WTC11 (cell line): Measurements from ENCODE around the gene STK39. TPM values are rescaled to one million over a fixed set of nuclear protein-coding genes. Genes with fewer than 3 reads are reported as not detected.

Experiments
- ATAC-seq: fragments of 200-7000 bp; cut with Tn5 transposase; 2 replicates; pipeline ENCODE4 v1.10.0; 2021; ENCODE audit warnings: mild to moderate bottlenecking, moderate library complexity
- CTCF ChIA-PET: fragments of 300-600 bp; sonication (Branson Sonifier 250); formaldehyde crosslinking; loops from one replicate; lab custom pipeline; 2021; ENCODE audit warnings: antibody characterized with exemption; lab: Charles Lee
- POLR2A ChIA-PET: fragments of 350-600 bp; sonication (Branson Sonifier 250); formaldehyde crosslinking; loops from one replicate; lab custom pipeline; 2021; ENCODE audit warnings: antibody characterized with exemption; lab: Charles Lee
- DNase-seq: peaks from one replicate; pipeline ENCODE4 v3.0.0; 2021; ENCODE audit warnings: low spot score
- H3K27ac Mint-ChIP-seq: 2 replicates; pipeline ENCODE4 v1.8.0; 2021; ENCODE audit warnings: mixed read lengths
- H3K27me3 Mint-ChIP-seq: 2 replicates; pipeline ENCODE4 v1.8.0; 2021; ENCODE audit warnings: low read depth, mild to moderate bottlenecking, moderate library complexity, mixed read lengths
- H3K36me3 Mint-ChIP-seq: 2 replicates; pipeline ENCODE4 v1.8.0; 2021; ENCODE audit warnings: mixed read lengths
- H3K4me1 Mint-ChIP-seq: 2 replicates; pipeline ENCODE4 v1.8.0; 2022; ENCODE audit warnings: mixed read lengths
- H3K4me3 Mint-ChIP-seq: 2 replicates; pipeline ENCODE4 v1.8.0; 2021; ENCODE audit warnings: mild to moderate bottlenecking, moderate library complexity, mixed read lengths
- H3K9me3 Mint-ChIP-seq: 2 replicates; pipeline ENCODE4 v1.8.0; 2021; ENCODE audit warnings: mixed read lengths
- ATF1 ChIP-seq: sonication (generic); formaldehyde crosslinking; IDR thresholded peaks from 2 replicates; pipeline ENCODE4 v1.8.1; 2023; ENCODE audit warnings: mild to moderate bottlenecking, moderate library complexity, missing genetic modification reagents
- EMX1 ChIP-seq: fragments of 250-450 bp; sonication (Bioruptor Pico); IDR thresholded peaks from 2 replicates; pipeline ENCODE4 v1.8.0; 2021; ENCODE audit warnings: mild to moderate bottlenecking
- FOXP1 ChIP-seq: sonication (generic); formaldehyde crosslinking; IDR thresholded peaks from 2 replicates; pipeline ENCODE4 v1.8.0; 2022; ENCODE audit warnings: missing genetic modification reagents, mild to moderate bottlenecking, moderate library complexity, borderline replicate concordance
- GABPB1 ChIP-seq: sonication (generic); formaldehyde crosslinking; IDR thresholded peaks from 2 replicates; pipeline ENCODE4 v1.8.1; 2023; ENCODE audit warnings: mild to moderate bottlenecking, missing genetic modification reagents
- GTF2I ChIP-seq: fragments of 250-450 bp; sonication (Bioruptor Pico); conservative IDR thresholded peaks from 2 replicates; pipeline ENCODE4 v1.4.0; 2021; ENCODE audit warnings: mild to moderate bottlenecking
- PRRX2 ChIP-seq: fragments of 250-450 bp; sonication (Bioruptor Pico); IDR thresholded peaks from 2 replicates; pipeline ENCODE4 v1.8.0; 2021; ENCODE audit warnings: mild to moderate bottlenecking
- SMAD3 ChIP-seq: sonication (generic); formaldehyde crosslinking; IDR thresholded peaks from 2 replicates; pipeline ENCODE4 v1.8.0; 2022; ENCODE audit warnings: missing genetic modification reagents, mild to moderate bottlenecking, borderline replicate concordance
- ZNF121 ChIP-seq: sonication (generic); formaldehyde crosslinking; IDR thresholded peaks from 2 replicates; pipeline ENCODE4 v1.8.0; 2023; ENCODE audit warnings: missing genetic modification reagents
- ZNF396 ChIP-seq: fragments of 250-450 bp; sonication (Bioruptor Pico); IDR thresholded peaks from 2 replicates; pipeline ENCODE4 v1.8.0; 2021; ENCODE audit warnings: mild to moderate bottlenecking, moderate library complexity, borderline replicate concordance
- total RNA-seq: library from RNA; stranded (reverse); gene quantifications from 3 replicates; pipeline ENCODE4 v1.2.3, GENCODE V29; 2021
- TF ChIP-seq, protein P1 (sequence below): fragments of 250-450 bp; sonication (Bioruptor Pico); IDR thresholded peaks from 2 replicates; pipeline ENCODE4 v1.9.0; 2021; ENCODE audit warnings: mild to moderate bottlenecking
- TF ChIP-seq, protein P2 (sequence below): fragments of 250-450 bp; sonication (Bioruptor Pico); IDR thresholded peaks from 2 replicates; pipeline ENCODE4 v1.9.0; 2021; ENCODE audit warnings: mild to moderate bottlenecking
- TF ChIP-seq, protein P3 (sequence below): fragments of 250-450 bp; sonication (Bioruptor Pico); IDR thresholded peaks from 2 replicates; pipeline ENCODE4 v2.1.2; 2022; ENCODE audit warnings: mild to moderate bottlenecking, moderate library complexity
- TF ChIP-seq, protein P4 (sequence below): sonication (generic); formaldehyde crosslinking; IDR thresholded peaks from 2 replicates; pipeline ENCODE4 v1.8.0; 2022; ENCODE audit warnings: mild to moderate bottlenecking, missing genetic modification reagents
- TF ChIP-seq, protein P5 (sequence below): sonication (generic); formaldehyde crosslinking; IDR thresholded peaks from 2 replicates; pipeline ENCODE4 v1.8.0; 2023; ENCODE audit warnings: missing genetic modification reagents, mild to moderate bottlenecking, borderline replicate concordance

Gene STK39
- total RNA-seq, 1 experiment from 2014 or later, result 20.5 TPM

DNA sequence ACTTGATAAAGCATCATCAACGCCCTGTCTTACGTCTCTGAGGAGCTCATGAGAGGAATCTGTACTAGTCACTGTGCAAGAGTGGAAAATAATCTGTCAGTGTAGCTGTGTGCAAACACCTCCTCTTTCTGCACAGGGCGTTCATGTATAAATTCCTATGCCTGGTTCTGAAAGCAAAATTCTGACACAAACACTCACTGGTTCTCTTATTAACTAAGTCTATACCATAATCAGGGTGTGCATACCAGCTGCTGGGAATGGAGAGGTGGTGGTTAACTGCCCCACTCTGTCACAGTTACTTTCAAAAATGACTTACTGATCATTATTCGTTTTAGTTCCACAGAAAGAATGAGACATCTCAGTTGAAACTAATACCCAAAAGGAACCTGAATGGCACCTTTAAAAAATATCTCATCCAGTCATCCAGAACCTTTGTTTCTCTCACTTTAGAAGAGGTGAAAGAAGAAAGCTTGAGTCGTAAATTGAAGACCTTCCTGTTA lies 35.7 kb downstream of the STK39 start (continued):
- TF ChIP-seq, protein P1, sequence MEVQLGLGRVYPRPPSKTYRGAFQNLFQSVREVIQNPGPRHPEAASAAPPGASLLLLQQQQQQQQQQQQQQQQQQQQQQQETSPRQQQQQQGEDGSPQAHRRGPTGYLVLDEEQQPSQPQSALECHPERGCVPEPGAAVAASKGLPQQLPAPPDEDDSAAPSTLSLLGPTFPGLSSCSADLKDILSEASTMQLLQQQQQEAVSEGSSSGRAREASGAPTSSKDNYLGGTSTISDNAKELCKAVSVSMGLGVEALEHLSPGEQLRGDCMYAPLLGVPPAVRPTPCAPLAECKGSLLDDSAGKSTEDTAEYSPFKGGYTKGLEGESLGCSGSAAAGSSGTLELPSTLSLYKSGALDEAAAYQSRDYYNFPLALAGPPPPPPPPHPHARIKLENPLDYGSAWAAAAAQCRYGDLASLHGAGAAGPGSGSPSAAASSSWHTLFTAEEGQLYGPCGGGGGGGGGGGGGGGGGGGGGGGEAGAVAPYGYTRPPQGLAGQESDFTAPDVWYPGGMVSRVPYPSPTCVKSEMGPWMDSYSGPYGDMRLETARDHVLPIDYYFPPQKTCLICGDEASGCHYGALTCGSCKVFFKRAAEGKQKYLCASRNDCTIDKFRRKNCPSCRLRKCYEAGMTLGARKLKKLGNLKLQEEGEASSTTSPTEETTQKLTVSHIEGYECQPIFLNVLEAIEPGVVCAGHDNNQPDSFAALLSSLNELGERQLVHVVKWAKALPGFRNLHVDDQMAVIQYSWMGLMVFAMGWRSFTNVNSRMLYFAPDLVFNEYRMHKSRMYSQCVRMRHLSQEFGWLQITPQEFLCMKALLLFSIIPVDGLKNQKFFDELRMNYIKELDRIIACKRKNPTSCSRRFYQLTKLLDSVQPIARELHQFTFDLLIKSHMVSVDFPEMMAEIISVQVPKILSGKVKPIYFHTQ (CRISPR knock-in tag), result no peak
- TF ChIP-seq ZNF121 (CRISPR knock-in tag) (no peak), SMAD3 (CRISPR knock-in tag) (no peak)

DNA sequence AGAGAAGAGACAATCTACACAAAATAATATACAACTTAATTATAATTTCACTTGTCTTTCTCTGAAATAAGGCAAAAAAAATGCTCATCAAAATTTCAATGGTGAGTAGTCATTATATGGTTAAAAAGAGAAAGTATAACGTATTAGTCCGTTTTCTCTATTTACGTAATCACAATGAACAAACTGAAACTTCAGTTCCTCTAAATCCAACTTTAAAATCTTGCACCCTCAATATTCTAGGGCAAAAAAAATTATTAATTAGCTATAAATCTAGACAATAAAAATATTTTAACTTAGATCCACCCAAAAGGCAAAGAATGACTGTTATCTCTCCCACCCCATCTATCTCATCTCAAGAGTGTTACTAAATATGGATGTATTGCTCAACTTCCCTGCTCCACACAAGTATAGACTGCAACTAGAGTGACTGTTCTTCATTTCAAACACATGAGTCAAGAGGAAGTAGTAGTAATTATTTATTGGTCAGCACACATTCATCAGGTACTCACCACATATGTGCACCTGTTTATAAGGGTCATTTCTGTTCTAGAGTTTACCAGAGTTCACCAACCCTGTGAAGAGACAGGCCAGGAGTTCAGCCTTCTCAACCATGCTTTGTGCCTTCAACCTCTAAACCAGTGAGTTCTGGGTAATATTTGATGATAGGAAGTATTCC lies 36.4 kb downstream of the STK39 start:
- ChIA-PET POLR2A (no interaction called here), CTCF (no interaction called here)
- Mint-ChIP-seq H3K27me3 (no peaks in the 10 kb centered on the region), H3K36me3 (no peaks in the 10 kb centered on the region), H3K4me1 (peaks cover 12% of the 10 kb centered on the region), H3K9me3 (no peaks in the 10 kb centered on the region), H3K27ac (no peak overlapping the region), H3K4me3 (no peak overlapping the region)
- ATAC-seq (no peak), DNase-seq (no peak)
- TF ChIP-seq, protein P2, sequence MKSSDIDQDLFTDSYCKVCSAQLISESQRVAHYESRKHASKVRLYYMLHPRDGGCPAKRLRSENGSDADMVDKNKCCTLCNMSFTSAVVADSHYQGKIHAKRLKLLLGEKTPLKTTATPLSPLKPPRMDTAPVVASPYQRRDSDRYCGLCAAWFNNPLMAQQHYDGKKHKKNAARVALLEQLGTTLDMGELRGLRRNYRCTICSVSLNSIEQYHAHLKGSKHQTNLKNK (CRISPR knock-in tag), result no peak
- TF ChIP-seq, protein P3, sequence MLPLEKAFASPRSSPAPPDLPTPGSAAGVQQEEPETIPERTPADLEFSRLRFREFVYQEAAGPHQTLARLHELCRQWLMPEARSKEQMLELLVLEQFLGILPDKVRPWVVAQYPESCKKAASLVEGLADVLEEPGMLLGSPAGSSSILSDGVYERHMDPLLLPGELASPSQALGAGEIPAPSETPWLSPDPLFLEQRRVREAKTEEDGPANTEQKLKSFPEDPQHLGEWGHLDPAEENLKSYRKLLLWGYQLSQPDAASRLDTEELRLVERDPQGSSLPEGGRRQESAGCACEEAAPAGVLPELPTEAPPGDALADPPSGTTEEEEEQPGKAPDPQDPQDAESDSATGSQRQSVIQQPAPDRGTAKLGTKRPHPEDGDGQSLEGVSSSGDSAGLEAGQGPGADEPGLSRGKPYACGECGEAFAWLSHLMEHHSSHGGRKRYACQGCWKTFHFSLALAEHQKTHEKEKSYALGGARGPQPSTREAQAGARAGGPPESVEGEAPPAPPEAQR (CRISPR knock-in tag), result no peak
- TF ChIP-seq ZNF396 (CRISPR knock-in tag) (no peak), GABPB1 (CRISPR knock-in tag) (peak; percentile 43; the same call in 1 of the 2 replicates)

DNA sequence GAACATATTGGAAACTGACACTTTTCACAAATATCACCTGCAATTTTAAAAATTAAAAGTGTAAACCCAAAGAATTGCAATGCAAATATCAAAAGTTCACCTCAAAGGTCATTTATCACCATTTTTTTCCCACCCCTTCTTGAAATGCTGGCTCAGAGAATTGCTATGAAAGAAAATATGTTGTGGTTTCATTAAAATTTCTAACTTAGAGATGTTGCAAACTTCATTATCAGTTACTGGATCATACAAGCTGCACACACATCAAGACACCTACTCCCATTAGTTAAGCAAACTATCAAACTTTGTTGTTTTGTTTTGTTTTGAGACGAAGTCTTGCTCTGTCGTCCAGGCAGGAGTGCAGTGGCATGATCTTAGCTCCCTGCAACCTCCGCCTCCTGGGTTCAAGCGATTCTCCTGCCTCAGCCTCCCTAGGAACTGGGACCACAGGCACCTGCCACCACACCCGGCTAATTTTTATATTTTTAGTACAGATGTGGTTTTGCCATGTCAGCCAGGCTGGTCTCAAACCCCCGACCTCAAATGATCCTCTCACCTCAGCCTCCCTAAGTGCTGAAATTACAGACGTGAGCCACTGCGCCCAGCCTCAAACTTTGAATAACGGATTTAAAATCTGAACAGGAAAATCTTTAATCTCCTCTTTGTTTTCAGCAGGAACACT lies 37.0 kb downstream of the STK39 start:
- POLR2A ChIA-PET, result no interaction called here
- H3K27ac Mint-ChIP-seq, result no peak overlapping the region
- CTCF ChIA-PET, result no interaction called here

More for the DNA sequence above, 37.0 kb downstream of the STK39 start:
- no peak overlapping the region for H3K4me3 Mint-ChIP-seq
- TF ChIP-seq FOXP1 (CRISPR knock-in tag) (no peak), ATF1 (no peak), PRRX2 (CRISPR knock-in tag) (no peak), EMX1 (CRISPR knock-in tag) (no peak), GTF2I (CRISPR knock-in tag) (no peak)
- TF ChIP-seq, protein P4, sequence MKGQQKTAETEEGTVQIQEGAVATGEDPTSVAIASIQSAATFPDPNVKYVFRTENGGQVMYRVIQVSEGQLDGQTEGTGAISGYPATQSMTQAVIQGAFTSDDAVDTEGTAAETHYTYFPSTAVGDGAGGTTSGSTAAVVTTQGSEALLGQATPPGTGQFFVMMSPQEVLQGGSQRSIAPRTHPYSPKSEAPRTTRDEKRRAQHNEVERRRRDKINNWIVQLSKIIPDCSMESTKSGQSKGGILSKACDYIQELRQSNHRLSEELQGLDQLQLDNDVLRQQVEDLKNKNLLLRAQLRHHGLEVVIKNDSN, result no peak
- TF ChIP-seq, protein P5, sequence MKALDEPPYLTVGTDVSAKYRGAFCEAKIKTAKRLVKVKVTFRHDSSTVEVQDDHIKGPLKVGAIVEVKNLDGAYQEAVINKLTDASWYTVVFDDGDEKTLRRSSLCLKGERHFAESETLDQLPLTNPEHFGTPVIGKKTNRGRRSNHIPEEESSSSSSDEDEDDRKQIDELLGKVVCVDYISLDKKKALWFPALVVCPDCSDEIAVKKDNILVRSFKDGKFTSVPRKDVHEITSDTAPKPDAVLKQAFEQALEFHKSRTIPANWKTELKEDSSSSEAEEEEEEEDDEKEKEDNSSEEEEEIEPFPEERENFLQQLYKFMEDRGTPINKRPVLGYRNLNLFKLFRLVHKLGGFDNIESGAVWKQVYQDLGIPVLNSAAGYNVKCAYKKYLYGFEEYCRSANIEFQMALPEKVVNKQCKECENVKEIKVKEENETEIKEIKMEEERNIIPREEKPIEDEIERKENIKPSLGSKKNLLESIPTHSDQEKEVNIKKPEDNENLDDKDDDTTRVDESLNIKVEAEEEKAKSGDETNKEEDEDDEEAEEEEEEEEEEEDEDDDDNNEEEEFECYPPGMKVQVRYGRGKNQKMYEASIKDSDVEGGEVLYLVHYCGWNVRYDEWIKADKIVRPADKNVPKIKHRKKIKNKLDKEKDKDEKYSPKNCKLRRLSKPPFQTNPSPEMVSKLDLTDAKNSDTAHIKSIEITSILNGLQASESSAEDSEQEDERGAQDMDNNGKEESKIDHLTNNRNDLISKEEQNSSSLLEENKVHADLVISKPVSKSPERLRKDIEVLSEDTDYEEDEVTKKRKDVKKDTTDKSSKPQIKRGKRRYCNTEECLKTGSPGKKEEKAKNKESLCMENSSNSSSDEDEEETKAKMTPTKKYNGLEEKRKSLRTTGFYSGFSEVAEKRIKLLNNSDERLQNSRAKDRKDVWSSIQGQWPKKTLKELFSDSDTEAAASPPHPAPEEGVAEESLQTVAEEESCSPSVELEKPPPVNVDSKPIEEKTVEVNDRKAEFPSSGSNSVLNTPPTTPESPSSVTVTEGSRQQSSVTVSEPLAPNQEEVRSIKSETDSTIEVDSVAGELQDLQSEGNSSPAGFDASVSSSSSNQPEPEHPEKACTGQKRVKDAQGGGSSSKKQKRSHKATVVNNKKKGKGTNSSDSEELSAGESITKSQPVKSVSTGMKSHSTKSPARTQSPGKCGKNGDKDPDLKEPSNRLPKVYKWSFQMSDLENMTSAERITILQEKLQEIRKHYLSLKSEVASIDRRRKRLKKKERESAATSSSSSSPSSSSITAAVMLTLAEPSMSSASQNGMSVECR (CRISPR knock-in tag), result no peak
- no peaks in the 10 kb centered on the region for H3K27me3 Mint-ChIP-seq
- no peak for DNase-seq
- H3K36me3 Mint-ChIP-seq, result no peaks in the 10 kb centered on the region
- peaks cover 15% of the 10 kb centered on the region for H3K4me1 Mint-ChIP-seq
- no peak for ATAC-seq
- no peaks in the 10 kb centered on the region for H3K9me3 Mint-ChIP-seq
